Measurements from ENCODE around the gene ZNF428. TPM values are rescaled to one million over a fixed set of nuclear protein-coding genes. Genes with fewer than 3 reads are reported as not detected.
"Not testable (repeated sequence)": the region's sequence is repeated elsewhere in the genome, so short reads cannot be mapped to it uniquely, and the experiment has no call there.

Gene ZNF428
- total RNA-seq, 1 donor from 2014 or later: 111 TPM

DNA sequence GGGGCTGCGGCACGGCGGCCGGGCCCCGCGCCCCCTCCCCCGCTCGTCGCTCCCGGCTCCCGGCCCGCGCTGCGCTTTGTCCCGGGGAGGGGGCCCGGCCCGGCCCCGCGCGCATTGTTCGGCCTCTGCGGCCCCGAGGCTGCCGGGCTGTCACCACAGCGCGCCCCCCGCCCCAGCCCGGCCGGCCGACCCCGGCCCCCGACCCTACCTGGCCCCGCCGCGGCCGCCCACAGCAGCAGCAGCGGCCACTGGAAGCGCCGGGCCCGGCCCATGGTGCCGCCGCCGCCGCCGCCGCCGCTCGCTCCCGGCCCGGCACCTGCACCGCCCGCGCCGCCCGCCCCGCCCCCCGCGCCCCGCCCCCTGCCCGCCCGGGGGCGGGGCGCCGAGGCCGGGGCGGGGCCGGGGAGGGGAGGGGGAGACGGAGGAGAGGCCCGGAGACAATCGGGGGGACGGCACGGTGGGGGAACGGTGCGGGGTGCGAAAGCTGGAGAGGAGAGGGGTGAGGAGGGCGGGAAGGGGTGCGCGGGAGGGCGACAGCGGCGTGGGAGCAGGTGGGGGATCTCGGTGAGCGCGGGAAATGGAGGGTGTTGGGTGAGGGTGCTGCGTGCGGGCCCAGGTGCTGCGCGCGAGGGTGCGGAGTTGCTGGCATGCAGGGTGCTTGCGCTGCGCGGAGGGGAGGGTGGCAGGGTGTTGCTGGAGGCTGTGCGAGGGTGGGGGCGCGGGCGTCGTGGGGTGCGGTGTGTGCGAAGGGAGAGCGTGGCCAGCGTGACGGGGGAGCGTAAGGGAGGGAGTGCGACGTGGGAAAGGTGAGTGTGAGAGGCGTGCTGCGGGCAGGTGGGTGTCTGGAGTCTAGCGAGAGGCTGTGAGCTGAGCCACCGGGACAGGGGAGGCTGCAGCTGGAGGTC lies 20.3 kb upstream of the ZNF428 start, which contains the start of gene CADM4:
TSS of gene CADM4 (minus strand) at position 332 of the 905 bp plus-strand sequence. CDS start at position 272, 60 bp downstream.
- DNase-seq: peak; percentile 26

DNA sequence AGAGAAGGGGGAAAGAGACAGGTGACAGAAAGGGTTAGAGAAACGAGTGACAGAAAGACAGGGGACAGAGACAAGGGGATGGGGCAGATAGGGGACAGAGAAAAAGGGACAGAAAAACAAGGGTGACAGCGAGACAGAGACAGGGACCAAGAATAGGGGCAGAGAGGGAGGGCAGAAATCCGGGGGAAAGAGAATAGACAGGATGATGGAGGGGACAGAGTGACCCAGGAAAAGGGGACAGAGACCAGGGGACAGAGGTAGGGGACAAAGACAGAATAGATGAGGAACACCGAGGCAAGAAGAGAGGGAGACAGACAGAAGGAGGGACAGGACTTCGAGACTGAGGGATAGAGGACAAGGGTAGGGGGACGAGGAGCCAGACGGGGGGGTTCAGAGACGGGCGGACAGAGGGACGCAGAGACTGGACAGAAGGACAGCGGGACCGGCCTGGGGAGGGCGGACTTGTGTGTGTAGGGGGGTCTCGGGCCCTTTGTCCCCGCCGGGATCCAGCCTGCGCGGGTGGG lies 19.6 kb upstream of the ZNF428 start:
- DNase-seq: no peak

DNA sequence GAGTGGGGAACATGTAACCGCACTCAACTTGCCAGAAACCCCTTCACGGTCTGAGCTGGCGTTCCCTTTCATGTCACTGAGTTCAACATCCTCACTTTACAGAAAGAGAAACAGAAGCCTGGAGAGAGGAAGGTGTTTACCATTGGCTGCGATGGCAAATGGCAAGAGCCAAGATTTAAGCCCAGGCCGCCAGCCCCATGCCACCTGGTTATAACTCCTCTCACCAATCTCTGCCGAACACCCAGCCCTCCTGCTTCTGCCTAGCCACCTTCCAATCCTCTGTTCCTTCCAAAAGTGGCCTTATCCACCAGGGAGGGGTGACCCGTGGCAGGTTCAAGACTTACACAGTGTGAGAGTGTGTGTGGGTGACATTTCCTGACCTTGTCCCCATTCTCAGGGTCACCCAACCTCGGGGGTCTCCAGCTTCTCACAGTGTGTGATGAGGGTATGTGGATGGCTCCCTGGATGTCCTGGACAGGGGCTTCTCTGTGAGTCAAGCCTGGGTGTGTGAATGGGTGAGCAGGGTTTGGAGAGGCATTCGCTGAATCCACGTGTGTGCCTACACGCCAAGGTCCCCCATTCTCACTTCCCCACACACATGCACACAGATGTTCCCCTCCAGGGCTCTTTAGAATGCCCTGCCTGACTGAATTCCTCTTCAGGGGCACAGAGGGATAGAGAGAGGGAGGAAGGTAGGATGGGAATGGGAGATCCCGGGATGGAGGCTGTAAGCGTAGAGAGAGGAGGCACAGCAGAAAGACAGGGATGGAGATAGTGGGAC lies 19.0 kb upstream of the ZNF428 start:
- DNase-seq: no peak

DNA sequence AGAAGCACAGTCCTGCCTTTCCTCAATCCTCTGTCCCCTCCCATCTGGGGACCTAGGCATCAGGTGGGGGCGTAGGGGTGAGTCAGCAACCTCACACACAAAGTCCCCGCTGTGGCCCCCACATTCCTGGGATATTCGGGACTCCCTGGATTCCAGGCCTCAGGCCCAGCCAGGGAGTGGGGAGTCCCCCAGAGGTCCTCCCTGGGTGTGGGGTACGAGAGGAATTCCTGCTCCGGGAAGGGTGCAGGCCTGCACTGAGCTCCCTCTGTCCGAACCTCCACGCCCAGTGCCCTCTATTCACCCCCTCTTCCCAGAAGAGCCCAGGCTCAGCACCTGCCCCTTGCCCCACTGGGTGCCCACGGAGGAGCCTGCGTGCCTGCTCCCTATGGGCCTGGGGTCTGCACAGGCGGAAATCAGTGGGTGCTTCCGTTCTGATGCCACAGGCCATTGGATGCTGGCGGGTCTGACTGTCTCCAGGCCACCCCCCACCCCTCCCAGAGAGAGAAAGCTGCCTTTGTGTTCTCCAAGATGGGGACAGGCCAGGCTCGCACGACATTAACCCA lies 16.8 kb upstream of the ZNF428 start:
- DNase-seq: peak; percentile 37

DNA sequence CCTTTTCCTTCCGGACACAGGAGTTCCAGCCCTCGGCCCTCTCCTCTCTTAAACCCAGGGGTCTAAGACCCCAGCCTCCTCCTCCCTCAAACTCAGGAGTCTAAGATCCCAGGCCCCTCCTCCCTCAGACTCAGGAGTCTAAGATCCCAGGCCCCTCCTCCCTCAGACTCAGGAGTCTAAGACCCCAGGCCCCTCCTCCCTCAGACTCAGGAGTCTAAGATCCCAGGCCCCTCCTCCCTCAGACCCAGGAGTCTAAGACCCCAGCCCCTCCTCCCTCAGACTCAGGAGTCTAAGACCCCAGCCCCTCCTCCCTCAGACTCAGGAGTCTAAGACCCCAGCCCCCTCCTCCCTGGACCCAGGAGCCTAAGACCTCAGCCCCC lies 16.1 kb upstream of the ZNF428 start:
- not testable (repeated sequence) for DNase-seq

DNA sequence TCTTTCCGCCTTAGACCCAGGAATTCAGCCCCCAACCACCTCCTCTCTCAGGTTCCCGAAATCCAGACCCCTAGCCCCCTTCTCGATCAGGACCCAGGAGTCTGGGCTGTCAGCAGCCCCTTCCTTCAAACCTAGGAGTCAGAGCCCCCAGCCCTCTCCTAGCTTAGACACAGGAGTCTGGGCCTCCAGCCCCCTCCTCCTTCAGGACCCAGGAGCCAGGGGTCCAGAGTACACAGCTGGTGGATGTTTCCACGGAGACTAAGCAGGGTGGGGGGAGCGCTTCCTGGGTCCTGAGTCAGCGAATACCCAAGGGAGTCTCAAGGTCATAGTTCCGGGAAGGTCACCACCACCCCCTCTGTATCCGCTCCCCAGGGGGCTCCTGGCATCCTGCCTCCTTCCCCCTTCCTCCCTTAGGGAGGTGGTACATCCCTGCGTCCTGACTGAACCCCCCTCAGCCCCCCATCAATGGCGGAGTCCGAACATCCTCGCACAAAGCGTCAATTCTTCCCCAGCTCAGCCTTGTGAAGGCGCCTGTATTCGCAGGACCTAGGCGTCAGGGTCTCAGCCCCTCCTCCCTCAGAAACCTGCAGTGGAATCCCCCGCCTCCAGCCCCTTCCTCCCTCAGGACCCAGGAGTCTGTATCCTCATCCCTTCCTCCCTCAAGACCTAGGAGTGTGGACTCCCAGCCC lies 15.6 kb upstream of the ZNF428 start:
- peak; percentile 48 for DNase-seq

DNA sequence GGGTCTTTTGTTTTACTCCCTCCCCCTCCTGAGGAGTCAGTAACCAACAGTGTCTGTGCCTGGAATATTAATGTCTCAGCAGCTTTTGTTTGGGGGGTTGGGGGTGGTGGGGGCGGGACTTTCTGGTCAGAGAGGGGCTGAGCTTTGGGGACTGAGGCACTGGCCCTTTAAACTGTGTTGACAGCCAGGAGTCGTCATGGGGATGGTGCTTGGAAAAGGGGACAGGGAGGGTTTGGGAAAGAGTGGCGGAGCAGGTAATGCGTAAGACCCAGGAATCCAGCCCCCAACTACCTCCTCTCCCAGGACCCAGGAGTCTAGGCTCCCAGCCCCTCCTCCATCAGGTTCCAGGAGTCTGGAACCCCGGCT lies 15.1 kb upstream of the ZNF428 start:
- peak; percentile 25 for DNase-seq

DNA sequence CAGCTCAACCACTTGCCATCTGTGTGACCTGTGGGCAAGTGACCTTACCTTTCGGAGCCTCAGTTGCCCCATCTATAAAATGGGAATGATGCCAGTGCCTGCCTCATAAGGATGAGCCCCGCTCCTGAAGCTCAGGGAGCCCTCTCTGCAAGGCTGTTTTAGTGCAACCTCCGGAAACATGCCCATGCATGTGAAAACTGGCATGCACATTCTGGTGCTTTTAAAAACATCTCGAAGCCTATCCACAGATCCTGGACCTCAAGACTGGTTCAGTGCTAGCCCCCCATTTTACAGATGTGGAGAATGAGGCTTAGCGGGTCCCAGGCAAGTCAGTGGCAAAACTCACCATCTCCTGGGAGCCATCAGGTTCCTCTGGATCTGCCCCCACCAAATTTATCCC lies 14.6 kb upstream of the ZNF428 start:
- no peak for DNase-seq

DNA sequence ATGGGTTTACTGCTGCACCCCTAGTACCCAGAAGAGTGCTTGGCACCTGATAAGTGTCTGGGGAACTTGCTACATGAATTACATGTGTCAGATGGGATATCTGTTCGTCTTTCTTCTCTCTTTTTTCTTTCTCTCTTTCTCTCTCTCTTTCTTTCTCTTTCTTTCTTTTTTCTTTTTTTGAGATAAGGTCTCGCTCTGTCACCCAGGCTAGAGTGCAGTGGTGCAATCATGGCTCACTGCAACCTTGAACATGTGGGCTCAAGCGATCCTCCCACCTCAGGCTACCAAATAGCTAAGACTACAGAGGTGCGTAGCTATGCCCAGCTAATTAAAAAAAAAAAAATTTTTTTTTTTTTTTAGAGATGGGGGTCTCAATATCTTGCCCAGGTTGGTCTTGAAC lies 14.1 kb upstream of the ZNF428 start:
- DNase-seq: no peak

DNA sequence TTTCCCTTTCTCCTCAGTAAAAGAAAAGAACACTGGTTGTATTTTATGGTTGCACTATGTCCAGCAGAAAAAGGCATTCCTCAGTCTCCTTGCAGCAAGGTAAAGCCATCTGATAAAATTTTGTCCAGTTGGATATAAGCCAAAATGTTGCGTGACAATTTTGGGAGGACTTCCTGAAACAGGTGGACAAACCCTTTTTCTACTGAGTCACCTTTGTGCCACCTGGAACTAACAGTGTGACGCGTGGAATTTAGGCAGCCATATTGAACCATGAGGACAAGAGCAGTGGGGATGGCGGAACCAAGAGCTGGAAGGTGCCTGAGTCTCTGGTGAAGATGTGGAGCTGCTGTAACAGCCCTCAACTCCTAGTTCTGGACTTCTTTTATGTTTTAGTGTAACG lies 12.1 kb upstream of the ZNF428 start:
- no peak for DNase-seq

DNA sequence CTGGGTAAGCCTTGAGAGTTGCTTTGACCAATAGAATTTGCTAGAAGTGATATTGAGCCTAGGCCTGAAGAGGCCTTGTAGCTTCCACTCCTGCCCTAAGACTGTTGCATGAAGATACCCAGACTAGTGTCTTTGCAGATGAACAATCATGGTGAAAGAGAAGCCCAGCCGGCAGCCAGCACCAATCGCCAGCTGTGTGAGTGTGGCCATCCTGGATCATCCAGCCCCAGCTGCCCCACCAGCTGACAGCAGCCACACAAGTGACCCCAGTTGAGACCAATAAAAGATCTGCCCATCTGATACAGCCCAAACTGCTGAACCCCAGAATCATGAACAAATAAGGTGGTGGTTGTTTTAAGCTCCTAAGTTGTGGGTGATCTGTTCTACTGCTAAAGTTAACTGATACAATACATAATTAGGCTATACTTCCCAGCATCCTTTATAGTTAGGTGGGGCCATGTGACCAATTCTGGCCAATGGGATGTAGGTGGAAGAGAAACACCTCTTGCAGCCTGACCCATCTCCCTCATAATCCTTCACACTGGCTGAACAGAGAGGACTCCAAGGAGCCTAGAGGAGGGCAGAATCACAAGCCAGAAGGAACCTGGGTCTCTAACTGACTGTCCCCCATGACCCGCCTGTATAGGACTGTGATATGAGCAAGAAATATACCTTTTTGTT lies 9.4 kb upstream of the ZNF428 start:
- no peak for DNase-seq

DNA sequence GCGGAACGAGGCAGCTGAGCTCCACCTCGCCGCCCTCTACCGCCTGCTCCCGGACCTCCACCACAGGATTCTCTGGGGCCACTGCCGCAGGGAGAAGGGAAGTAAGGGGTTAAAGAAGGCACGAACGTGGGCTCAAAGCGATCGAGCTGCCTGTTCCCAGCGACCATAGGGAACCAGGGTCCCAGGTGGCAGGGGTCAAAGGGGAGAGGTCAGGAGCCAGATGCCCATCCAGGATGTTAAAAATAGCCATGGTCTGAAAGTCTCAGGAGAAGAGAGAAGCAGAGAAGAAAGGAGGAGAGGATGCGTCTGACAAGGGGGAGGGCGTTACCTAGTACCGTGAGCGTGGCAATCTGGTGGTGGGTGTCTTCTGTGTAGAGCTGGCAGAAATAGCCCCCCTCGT lies 7.4 kb upstream of the ZNF428 start:
- DNase-seq: no peak

DNA sequence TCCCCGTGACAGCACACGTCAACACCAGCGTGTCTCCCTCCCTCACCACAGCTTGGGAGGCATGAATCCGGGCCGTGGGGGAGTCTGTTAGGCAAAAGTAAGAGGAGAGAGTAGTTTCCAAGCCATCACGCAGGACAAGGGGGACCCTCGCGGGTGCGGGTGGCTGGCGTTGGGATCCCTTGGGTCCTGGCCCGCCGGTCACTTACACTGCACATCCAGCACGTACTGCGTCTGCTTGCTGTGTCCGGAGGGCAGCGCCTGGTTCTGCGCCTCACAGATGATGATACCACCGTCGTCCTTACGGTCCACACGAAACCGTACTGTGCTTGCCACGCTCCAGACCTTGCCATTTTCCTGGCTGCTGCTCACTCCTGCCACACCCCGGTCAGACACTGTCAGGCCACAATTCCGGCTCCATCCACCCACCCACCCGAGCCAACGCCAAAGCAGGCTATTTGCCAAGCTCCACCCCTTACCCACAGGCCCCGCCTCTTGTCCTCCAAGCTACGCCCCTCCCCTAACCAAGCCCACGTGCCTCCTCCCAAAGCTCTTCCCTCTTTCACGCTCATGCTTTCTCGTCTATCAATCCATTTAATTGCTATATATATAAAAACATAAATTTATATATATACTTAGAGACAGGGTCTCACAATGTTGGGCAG lies 6.6 kb upstream of the ZNF428 start:
- DNase-seq: no peak

DNA sequence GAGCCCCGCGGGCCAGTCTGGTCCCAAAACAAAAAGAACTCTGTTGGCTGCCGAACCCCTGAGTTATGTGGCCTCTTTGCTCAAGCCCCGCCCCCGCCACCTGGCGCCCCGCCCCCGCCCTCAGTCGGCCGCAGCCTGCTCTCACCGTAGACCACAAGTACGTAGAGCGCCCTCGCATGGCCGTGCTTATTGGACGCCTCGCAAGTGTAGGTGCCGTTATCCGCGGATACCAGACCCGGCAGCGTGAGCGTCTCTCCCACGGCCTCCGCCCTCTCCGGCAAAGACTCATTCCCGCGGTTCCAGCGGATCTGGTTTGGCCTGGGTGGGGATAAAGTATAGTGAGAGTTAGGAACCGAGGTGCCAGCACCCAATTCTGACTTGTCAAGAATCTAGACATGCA lies 5.5 kb upstream of the ZNF428 start:
- peak; percentile 21 for DNase-seq

DNA sequence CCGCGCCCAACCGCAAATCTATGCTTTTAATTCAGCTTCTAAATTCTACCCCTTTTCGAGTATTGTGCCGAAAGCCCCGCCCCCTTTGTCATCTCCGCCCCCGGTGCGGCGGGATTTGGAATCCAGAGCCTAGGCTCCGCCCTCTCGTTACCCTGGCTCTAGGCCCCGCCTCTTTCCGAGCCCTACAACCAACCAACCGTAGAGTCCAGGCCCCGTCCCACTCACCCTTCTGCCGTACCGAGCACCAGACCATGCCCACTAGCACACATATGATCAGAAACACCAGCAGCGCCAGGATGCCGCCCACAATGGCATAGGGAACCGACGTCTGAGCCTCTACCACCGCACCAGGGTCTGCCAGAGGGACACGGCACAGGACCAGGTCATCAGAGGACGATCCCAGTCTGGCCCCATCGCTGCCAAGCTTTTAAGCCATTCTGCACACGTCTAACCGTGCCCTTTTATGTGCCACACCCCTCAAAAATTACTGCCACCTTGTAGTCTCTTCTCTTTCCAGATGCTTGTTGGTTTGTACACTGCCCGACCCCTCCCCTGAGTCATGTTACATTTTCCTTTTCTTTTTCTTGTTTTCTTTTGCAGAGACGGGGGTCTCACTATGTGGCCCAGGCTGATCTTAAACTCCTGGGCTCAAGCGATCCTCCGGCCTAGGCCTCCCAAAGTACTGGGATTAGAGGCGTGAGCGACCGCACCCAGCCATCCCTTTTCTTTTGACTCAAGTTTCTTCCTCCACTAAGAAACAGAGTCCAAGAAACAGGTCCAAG lies 4.7 kb upstream of the ZNF428 start:
- no peak for DNase-seq

DNA sequence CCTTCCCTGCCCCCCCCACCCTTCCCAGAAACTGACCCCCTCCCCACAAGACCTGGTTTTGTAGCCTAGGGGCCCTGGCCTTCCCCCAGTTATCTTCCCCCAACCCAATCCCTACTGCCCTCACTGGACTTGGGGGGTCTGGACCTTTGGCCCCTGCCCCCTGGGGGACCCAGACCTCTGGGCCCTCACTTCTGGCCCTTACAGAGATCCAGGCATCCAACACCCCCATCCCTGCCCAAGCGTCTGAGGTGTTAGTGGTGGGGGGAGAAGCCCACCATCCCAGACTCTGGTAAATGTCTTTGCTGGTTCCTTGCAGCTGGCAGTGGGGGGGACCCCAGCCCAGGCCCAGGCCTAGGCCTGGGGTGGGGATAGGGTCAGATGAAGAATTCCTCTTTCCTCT lies 3.5 kb upstream of the ZNF428 start:
- DNase-seq: no peak

DNA sequence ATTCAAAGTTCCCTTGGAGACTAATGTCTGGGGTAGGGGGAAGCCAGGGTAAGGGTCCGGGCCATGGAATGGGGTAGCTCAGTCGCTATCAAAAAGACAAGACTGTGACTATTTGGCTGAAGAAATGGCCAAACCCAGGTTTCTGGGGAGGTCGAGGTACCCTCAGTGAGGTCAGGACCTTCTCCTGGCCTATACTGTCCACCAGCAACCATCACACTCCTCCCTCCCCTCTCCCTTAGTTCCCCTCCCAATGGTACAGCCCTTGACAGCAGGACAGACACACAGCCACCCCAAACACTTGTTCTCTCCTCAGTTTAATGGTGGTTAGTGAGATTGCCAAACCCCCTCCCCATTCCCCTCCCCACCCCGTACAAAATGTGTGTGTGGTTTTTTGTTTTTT lies 2.6 kb upstream of the ZNF428 start:
- no peak for DNase-seq

DNA sequence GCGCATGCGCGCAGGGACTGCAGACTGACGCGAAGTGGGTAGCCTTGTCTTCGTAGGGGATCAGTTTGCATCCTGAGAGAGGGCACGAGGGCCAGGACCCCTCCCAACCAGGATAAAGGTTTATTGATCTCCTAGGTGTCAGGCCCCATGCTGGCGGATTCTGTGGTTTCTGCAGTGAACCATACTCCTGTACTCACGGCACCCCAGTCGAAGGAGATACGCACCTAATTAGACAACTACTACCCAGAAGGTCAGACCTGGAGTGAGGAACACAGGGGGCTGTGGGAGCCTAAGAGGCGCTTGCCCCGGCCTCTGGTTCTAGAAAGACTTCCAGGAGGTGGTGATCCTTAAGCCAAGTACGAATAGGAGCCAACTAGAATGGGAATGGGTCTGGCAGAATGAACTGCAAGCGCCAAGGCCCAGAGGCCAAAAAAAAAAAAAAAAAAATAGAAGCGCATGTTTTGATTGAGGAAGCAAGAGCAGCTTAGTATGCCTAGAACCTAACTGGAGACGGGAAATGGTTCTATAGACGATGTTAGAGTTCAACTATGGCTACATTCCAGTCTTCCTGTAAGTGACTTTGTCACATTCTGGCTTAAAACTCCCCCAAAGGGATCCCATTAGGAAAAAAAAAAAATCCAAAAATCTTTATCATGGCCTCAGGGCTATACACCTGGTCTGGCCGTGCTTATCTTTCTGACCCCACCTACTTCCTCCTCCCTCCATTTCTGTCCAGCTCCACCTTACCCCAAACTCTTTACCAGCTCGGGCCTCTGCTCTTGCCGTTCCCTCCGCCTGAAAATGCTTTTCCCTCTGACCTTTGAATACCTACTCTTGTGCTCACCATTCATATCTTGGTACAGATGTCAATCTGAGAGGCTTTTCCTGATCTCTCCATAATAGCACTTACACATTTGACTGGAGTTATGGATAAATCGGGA lies 902 bp upstream of the ZNF428 start:
- no peak for DNase-seq

DNA sequence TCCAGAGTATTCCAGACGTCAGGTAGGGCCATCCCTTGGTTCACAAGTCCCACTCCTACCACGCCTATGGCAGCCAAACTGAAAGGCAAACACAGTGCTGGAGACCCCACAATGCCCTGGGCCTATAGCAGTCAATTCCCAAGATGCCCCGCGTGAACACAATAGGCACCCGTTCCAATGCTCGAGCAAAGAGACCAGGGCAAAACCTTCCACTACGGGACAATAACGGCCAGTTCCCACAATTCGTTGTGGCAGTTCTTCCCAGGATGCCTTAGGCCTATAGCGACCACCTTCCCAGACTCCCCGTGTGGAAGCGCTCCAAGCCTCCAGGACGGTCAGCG lies 538 bp downstream of the ZNF428 start:
- DNase-seq: no peak
